Duodenal mucosa (tissue), 2 donors: ENCODE results near the gene SPEN.
"Not testable (repeated sequence)": the region's sequence is repeated elsewhere in the genome, so short reads cannot be mapped to it uniquely, and the experiment has no call there.

Source experiments
- H3K27ac ChIP-seq: one replicate; pipeline ENCODE4 v1.7.0; 2013; ENCODE audit warnings: low read depth, low read length
- H3K27me3 ChIP-seq, 2 donors: one replicate each; pipeline ENCODE4 v1.7.0; 2013; ENCODE audit warnings: low read length in 2 of 2, control low read depth in 1 of 2; ENCODE audit not compliant: insufficient read depth in 2 of 2, control insufficient read depth in 1 of 2
- H3K36me3 ChIP-seq, 2 donors: one replicate each; pipeline ENCODE4 v1.7.0; 2013; ENCODE audit warnings: low read length in 2 of 2, control low read depth in 1 of 2; ENCODE audit not compliant: insufficient read depth in 2 of 2, control insufficient read depth in 1 of 2
- H3K4me1 ChIP-seq, 2 donors: one replicate each; pipeline ENCODE4 v1.7.0; 2013; ENCODE audit warnings: low read length in 2 of 2, control low read depth in 1 of 2; ENCODE audit not compliant: insufficient read depth in 2 of 2, control insufficient read depth in 1 of 2
- H3K4me3 ChIP-seq, 2 donors: one replicate each; pipeline ENCODE4 v1.7.0; 2013; ENCODE audit warnings: low read length in 2 of 2, low read depth in 1 of 2
- H3K9ac ChIP-seq, 2 donors: one replicate each; pipeline ENCODE4 v1.7.0; 2013; ENCODE audit warnings: low read length in 2 of 2, low read depth in 1 of 2
- H3K9me3 ChIP-seq, 2 donors: one replicate each; pipeline ENCODE4 v1.7.0; 2013; ENCODE audit warnings: low read length in 2 of 2, control low read depth in 1 of 2; ENCODE audit not compliant: control insufficient read depth in 1 of 2

SPEN gene

GRCh38 chr1:15833842-15834405 lies 13.6 kb upstream of the SPEN start:
- Histone ChIP-seq H3K9me3 (no peaks in the 10 kb centered on the region), H3K27me3 (no peaks in the 10 kb centered on the region), H3K4me1 (peaks cover 0 to 14% of the 10 kb centered on the region in 2 donors), H3K36me3 (no peaks in the 10 kb centered on the region), H3K9ac (peak overlapping the region; percentile 98 to 100), H3K4me3 (peak overlapping the region; percentile 90 to 98), H3K27ac (peak overlapping the region; percentile 100)

GRCh38 chr1:15834406-15835204 lies 12.9 kb upstream of the SPEN start:
- Histone ChIP-seq H3K27ac (peak overlapping the region; percentile 100), H3K4me3 (peak overlapping the region; percentile 90 to 98), H3K36me3 (no peaks in the 10 kb centered on the region), H3K9me3 (no peaks in the 10 kb centered on the region), H3K4me1 (peaks cover 0 to 12% of the 10 kb centered on the region in 2 donors), H3K9ac (peak overlapping the region; percentile 98 to 100), H3K27me3 (no peaks in the 10 kb centered on the region)

GRCh38 chr1:15835205-15835740 lies 12.2 kb upstream of the SPEN start:
- peak overlapping the region; percentile 100 for H3K27ac ChIP-seq
- H3K9me3 ChIP-seq, result no peaks in the 10 kb centered on the region
- H3K4me1 ChIP-seq, result peaks cover 0 to 5% of the 10 kb centered on the region in 2 donors
- no peaks in the 10 kb centered on the region for H3K36me3 ChIP-seq
- peak overlapping the region; percentile 98 to 100 for H3K9ac ChIP-seq
- H3K4me3 ChIP-seq, result peak overlapping the region; percentile 90 to 98
- no peaks in the 10 kb centered on the region for H3K27me3 ChIP-seq

GRCh38 chr1:15835741-15836510 lies 11.6 kb upstream of the SPEN start:
- Histone ChIP-seq H3K36me3 (no peaks in the 10 kb centered on the region), H3K27me3 (no peaks in the 10 kb centered on the region), H3K9ac (peak overlapping the region; percentile 98 to 100), H3K27ac (peak overlapping the region; percentile 100), H3K4me3 (peak overlapping the region; percentile 90 to 98), H3K4me1 (peaks cover 0 to 5% of the 10 kb centered on the region in 2 donors), H3K9me3 (no peaks in the 10 kb centered on the region)

- H3K27ac ChIP-seq, result peak overlapping the region; percentile 99
Measured at GRCh38 chr1:15836511-15836771, 11.1 kb upstream of the SPEN start.

GRCh38 chr1:15836772-15837669 lies 10.5 kb upstream of the SPEN start:
- peak overlapping the region in 1 of 2 donors; percentile 44 for H3K9ac ChIP-seq
- H3K27ac ChIP-seq, result peak overlapping the region; percentile 56
- H3K4me3 ChIP-seq, result peak overlapping the region; percentile 90 to 98
- no peaks in the 10 kb centered on the region for H3K36me3 ChIP-seq
- H3K4me1 ChIP-seq, result peaks cover 0 to 5% of the 10 kb centered on the region in 2 donors
- no peaks in the 10 kb centered on the region for H3K27me3 ChIP-seq
- H3K9me3 ChIP-seq, result no peaks in the 10 kb centered on the region

More at GRCh38 chr1:15836511-15836771, 11.1 kb upstream of the SPEN start:
- Histone ChIP-seq H3K4me3 (peak overlapping the region; percentile 90 to 98), H3K9ac (peak overlapping the region; percentile 98)
- not testable (repeated sequence) for H3K27me3 ChIP-seq, H3K4me1 ChIP-seq, H3K36me3 ChIP-seq, H3K9me3 ChIP-seq

- no peaks in the 10 kb centered on the region for H3K36me3 ChIP-seq
- H3K4me3 ChIP-seq, result no peak overlapping the region
- H3K4me1 ChIP-seq, result peaks cover 0 to 5% of the 10 kb centered on the region in 2 donors
- H3K9me3 ChIP-seq, result no peaks in the 10 kb centered on the region
- H3K27ac ChIP-seq, result no peak overlapping the region
- H3K27me3 ChIP-seq, result no peaks in the 10 kb centered on the region
- H3K9ac ChIP-seq, result no peak overlapping the region
Measured at GRCh38 chr1:15837931-15838330, 9.6 kb upstream of the SPEN start.

GRCh38 chr1:15838721-15839120 lies 8.8 kb upstream of the SPEN start:
- Histone ChIP-seq H3K27me3 (no peaks in the 10 kb centered on the region), H3K9ac (no peak overlapping the region), H3K4me3 (no peak overlapping the region), H3K27ac (no peak overlapping the region), H3K9me3 (no peaks in the 10 kb centered on the region), H3K4me1 (peaks cover 0 to 5% of the 10 kb centered on the region in 2 donors), H3K36me3 (no peaks in the 10 kb centered on the region)

GRCh38 chr1:15843826-15844572 lies 3.5 kb upstream of the SPEN start:
- Histone ChIP-seq H3K36me3 (no peaks in the 10 kb centered on the region), H3K4me1 (peaks cover 4 to 5% of the 10 kb centered on the region in 2 donors), H3K27me3 (no peaks in the 10 kb centered on the region), H3K4me3 (no peak overlapping the region), H3K27ac (no peak overlapping the region), H3K9ac (no peak overlapping the region), H3K9me3 (no peaks in the 10 kb centered on the region)
